DMS53 (cell line): Measurements from ENCODE around the gene SELE.
"Not testable (repeated sequence)": the region's sequence is repeated elsewhere in the genome, so short reads cannot be mapped to it uniquely, and the experiment has no call there.

Experiments used
- DNase-seq: peaks from one replicate; lab custom pipeline; 2025; lab: John Stamatoyannopoulos, UW

The SELE gene

DNA sequence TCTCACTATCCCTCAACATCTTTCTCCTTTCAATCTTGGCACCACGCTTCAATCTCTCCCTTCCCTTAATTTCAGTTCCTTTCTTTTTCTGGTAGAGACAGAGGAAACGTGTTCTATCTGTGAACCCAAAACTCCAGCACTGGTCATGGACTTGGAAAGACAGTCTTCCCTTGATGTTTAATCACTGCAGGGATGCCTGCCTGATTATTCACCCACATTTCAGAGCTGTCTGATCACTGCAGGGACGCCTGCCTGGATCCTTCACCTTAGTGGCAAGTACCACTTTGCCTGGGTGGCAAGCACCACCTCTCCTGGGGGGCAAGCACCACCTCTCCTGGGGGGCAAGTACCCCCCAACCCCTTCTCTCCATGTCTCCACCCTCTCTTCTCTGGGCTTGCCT, 50.2 kb downstream of the SELE start:
- no peak for DNase-seq

DNA sequence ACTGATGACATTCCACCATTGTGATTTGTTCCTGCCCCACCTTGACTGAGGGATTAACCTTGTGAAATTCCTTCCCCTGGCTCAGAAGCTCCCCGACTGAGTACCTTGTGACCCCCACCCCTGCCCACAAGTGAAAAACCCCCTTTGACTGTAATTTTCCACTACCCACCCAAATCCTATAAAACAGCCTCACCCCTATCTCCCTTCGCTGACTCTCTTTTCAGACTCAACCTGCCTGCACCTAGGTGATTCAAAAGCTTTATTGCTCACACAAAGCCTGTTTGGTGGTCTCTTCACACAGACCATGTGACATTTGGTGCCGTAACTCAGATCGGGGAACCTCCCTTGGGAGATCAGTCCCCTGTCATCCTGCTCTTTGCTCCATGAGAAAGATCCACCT, 50.7 kb downstream of the SELE start:
- DNase-seq = not testable (repeated sequence)

DNA sequence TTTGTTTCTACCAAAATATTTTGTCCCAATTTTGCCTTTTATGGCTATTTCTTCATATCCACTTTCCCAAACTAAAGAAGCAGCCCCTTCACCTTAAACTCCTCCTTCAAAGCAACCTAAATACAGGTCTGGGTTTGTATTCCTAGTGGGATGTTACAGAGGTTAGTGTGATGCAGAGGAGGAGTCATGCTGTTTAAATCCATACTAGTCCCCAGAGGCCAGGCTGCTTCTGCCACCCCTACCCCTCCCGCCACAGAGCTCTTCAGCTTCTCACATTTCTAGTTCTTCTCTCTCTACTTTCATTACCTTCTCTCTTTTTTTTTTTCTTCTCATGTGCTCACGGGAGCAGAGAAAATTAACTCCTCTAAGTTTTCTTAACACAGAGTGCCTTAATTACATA, 51.8 kb downstream of the SELE start:
- no peak for DNase-seq

DNA sequence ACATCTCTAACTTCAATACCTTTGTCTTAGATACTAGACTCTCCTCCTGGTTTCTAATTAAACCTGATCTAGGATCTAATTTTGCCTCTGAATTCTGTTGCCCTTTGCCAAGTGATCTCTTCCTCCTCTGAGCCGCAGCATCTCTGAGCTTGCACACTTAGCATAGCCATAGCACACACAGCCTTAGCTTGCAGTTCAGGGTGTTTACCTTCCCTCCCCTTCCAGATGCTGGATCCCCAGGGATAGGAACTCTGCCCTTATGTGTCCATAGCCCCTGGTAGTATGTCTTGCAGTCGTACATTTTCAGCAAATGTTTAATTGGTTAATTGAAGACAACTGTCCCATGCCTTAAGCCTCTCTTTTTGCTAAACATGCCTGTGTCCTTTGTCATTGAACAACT, 52.7 kb downstream of the SELE start:
- DNase-seq = no peak

DNA sequence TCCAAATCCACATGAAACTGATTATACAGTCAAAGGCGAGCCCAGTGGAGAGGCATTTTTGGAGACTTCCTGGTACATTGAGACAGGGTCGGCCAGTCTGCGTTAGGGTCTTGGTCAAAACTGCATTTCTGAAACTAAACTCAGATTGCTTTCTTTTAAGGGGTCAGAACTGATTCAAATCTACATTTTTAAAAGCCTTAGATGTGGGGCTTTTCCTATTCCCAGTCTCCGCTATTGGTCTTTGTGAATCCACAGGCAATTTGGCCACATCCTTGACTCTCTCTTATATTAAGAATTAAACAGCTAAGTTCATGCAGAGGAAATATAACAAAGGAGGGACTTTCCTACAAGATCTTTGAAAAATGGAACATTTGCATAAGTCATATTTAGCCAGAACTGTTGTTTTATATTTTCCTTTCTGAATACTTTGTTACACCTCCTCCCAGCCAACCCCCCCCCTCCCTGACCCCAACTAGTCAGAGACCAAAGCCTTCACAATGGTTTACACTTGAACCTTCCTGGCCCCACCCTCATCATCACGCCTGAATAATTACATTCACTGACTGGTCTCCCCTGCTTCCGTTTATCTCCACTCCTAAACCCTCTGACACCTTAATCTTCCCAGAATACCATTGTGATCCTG, 53.4 kb downstream of the SELE start:
- no peak for DNase-seq

DNA sequence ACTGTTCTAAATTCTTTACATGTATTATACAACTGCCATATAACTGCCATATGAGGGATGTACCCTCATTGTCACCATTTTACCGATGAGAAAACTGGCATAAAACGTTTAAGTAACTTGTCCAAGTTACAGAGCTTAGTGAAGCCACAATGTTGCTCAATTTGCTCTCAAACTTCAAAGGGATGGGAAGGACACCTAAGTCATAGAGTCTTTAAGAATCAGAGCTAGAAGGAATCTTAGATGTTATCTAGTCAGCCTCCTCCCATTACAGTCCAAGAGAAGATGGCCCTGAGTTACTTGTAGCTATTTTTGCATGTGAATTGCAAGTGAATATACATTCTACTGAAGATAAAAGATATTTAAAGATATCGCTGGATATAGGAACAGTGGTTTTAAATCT, 54.2 kb downstream of the SELE start:
- DNase-seq = no peak

DNA sequence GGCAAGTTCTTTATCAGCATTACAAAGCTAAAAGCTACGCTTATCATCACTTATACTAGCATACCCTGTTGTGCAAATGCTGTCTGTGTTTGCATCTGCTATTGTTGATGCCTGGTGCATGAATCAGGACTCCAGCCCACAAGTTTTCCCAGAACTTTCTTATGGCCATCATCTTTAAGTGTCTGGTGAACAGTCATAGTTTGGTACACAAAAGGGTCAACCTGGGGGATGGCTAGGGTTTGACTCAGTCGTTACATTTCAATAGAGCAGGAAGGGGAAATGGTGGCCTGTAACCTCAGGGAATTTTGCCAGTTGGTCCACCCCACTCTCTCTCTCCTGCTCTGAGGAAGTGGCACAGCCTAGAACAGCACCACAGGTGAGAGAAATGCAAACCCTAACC, 57.9 kb downstream of the SELE start:
- no peak for DNase-seq
